Measurements from ENCODE around the gene GORASP1.

GRCh38 chr3:39115870-39116269 is 8.4 kb upstream of the GORASP1 start:
- TF ChIP-seq CTCF (optimal IDR thresholded peaks at IDR 0.05 in 1 of 3, IDR thresholded peaks at IDR 0.05 in 1 of 3, conservative IDR thresholded peaks at IDR 0.05 in 1 of 3; ENCODE audit: extremely low read depth in 1 of 3, insufficient read depth in 2 of 3, low read length in 3 of 3) (no peak), EZH2 (IDR thresholded peaks at IDR 0.05; ENCODE audit: low read length) (no peak)

Data from keratinocyte (primary cell).